ENCODE data around the gene PLEKHB2. TPM values are rescaled to one million over a fixed set of nuclear protein-coding genes. Genes with fewer than 3 reads are reported as not detected.

The PLEKHB2 gene, protein sequence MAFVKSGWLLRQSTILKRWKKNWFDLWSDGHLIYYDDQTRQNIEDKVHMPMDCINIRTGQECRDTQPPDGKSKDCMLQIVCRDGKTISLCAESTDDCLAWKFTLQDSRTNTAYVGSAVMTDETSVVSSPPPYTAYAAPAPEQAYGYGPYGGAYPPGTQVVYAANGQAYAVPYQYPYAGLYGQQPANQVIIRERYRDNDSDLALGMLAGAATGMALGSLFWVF
- total RNA-seq (2022; extraction: Qiagen RNA extraction; ENCODE audit: low read depth), result 68.0 to 94.4 TPM (median 72.1 TPM) in 5 replicates

DNA sequence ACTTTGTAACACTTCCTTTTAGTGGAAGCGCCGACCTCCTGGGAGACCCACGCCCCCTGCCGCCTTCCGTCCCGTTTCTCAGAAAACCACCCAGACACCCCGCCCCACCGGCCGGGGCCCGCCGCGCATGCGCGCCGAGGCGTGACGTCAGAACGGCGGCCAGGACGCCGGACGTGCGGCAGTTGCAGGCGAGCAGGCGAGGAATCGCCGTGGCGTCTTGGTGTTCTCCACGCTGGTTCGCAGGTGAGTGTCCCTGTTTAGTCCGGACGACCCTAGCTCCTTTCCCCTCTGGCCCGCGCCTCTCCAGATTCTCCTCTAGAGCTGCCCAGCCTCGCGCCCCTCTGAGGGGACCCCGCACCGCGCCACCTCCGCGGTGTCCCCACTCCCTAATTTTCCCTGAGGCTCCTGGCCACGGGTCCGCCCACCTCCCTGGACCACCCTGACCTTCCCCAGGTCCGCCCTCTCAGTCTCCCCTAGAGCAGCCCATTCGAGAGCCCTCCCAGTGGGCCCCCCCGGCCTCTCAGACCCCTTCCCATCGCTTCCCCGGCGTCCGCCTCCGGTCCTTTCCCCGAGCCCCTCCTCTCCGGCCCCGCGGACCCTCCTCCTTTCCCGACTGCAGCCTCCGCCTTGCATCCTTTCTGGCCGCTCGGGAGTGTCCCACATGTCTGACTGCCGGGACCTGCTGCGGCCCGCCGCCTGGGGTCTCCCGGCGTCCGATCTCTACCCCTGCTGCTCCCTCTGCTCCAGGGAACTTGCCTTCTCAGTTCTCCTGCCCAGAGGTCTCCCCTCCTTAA, at the start of gene PLEKHB2:
Gene PLEKHB2 (plus strand): TSS at position 181 of the 794 bp plus-strand sequence. CDS start 15,606 bp downstream, outside the sequence.

DNA sequence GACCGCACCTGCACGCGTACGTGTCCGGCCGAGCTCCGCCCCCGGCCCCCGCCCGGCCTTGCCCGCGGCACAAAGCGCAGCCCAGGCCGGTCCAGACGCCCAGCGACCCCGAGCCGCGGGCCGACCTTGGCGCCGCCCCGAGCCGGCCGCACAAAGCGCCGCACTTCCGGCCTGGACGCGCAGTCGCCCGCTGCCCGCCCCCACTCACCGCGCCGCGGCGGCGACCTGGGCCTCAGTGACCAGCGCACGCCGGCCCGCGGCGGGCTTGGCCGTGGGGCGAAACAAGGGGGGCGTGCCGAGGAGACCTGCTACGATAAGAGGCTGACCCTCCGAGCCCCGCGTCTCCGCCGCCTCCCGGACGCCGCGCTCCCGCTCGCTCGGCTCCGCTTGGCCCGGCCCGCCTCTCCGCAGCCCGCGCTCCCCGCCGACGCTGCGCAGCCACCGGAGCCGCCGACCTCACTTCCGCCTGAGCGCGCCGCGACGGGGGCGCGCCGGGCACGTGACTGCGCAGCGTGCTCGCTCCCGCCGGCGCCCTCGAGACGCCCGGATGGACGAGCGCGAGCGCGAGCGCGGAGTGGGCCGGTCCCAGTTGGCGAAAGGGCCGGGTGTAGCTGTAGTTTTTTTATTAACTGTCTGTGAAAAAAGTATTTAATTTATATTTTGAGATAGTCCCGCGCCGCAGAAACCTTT, 12.0 kb upstream of the PLEKHB2 start, which contains the start of gene FAM168B:
Gene FAM168B (minus strand): TSS at position 455 of the 690 bp plus-strand sequence. CDS start 10,814 bp downstream, outside the sequence.

Other genes with a start within 250 kb of the PLEKHB2 start
- gene FAM168B, start 11.9 kb upstream of the PLEKHB2 start, total RNA-seq (2022; extraction: Qiagen RNA extraction; ENCODE audit: low read depth), result 79.5 to 93.0 TPM (median 89.0 TPM) in 5 replicates
- gene POTEE, start 104.2 kb downstream of the PLEKHB2 start, total RNA-seq (2022; extraction: Qiagen RNA extraction; ENCODE audit: low read depth), result 0.03 to 0.08 TPM (median 0.06 TPM) in 4 of 5 replicates, not detected in the other